Spleen (tissue), 7 donors: Measurements from ENCODE around the gene TNFSF9.

Source experiments
- CTCF ChIP-seq, 11 experiments: fragments of 200-600 bp in 7 of 11; fragments of 450-650 bp in 4 of 11; sonication (generic) in 4 of 11; IDR thresholded peaks in 8 of 11; conservative IDR thresholded peaks in 3 of 11; 1 replicate in 7 of 11; 2 replicates in 4 of 11; pipeline versions ENCODE4 v1.4.0 to v1.8.0; 2016 to 2021; ENCODE audit warnings: antibody characterized with exemption in 11 of 11, inconsistent platforms in 4 of 11, mild to moderate bottlenecking in 1 of 11
- POLR2A ChIP-seq, 3 donors: fragments of 450-650 bp; IDR thresholded peaks; one replicate each; pipeline ENCODE4 v1.5.1; 2017; ENCODE audit warnings: antibody characterized with exemption in 3 of 3, mild to moderate bottlenecking in 1 of 3
- POLR2AphosphoS5 ChIP-seq, 3 donors: sonication (generic); formaldehyde crosslinking; IDR thresholded peaks; one replicate each; pipeline ENCODE4 v1.5.1; 2017; ENCODE audit warnings: antibody characterized with exemption in 3 of 3
- donor health status: DM: no; HTN: no; CAD: no; lungs with moderate emphysema.
- donor health status: DM: no; HTN: no; CAD: no.
- donor health status: DM: no; HTN: no; CAD: no.

- TF ChIP-seq CTCF (IDR thresholded peaks at IDR 0.05 in 8 of 11, conservative IDR thresholded peaks at IDR 0.05 in 3 of 11) (no peak), POLR2A (IDR thresholded peaks at IDR 0.05) (no peak), POLR2AphosphoS5 (IDR thresholded peaks at IDR 0.05) (peak in 1 of 3 donors; percentile 24)
Observed at GRCh38 chr19:6532244-6532999, 1.6 kb downstream of the TNFSF9 start.
